PC-3 (cell line): ENCODE measurements around the gene RYR2.

Source experiments
- CTCF ChIP-seq: fragments of 300-600 bp; sonication (generic); conservative IDR thresholded peaks from 2 replicates; pipeline ENCODE4 v1.5.1; 2017; ENCODE audit warnings: antibody characterized with exemption, low read depth, mild to moderate bottlenecking, low read length
- EZH2 ChIP-seq: fragments of 300-600 bp; sonication (generic); IDR thresholded peaks from one replicate; pipeline ENCODE4 v1.6.1; 2017; ENCODE audit warnings: antibody characterized with exemption, mild to moderate bottlenecking, low read length; ENCODE audit not compliant: unreplicated experiment
- EZH2phosphoT487 ChIP-seq: fragments of 300-600 bp; sonication (generic); IDR thresholded peaks from 2 replicates; pipeline ENCODE4 v1.6.1; 2018; ENCODE audit warnings: mild to moderate bottlenecking, antibody characterized with exemption, low read length, borderline replicate concordance

GRCh38 chr1:236998546-236998945 is 43.4 kb upstream of the RYR2 start:
- TF ChIP-seq CTCF (no peak), EZH2 (no peak), EZH2phosphoT487 (no peak)
